NCI-H146 (cell line): ENCODE measurements around the gene CERS6.
"Not testable (repeated sequence)": the region's sequence is repeated elsewhere in the genome, so short reads cannot be mapped to it uniquely, and the experiment has no call there.

Source experiments
- DNase-seq: peaks from one replicate; lab custom pipeline; 2025; lab: John Stamatoyannopoulos, UW

Gene CERS6

GRCh38 chr2:168455645-168456520, at the start of gene CERS6:
CERS6 (plus strand) TSS chr2:168456272; CDS start chr2:168456449, 177 bp downstream.
- peak; percentile 91 for DNase-seq

GRCh38 chr2:168412301-168412700, 43.8 kb upstream of the CERS6 start:
- DNase-seq = not testable (repeated sequence)

- DNase-seq = not testable (repeated sequence)
These were observed 43.0 kb upstream of the CERS6 start for GRCh38 chr2:168413101-168413500.

- DNase-seq = no peak
These were observed 39.5 kb upstream of the CERS6 start for GRCh38 chr2:168416555-168416954.

GRCh38 chr2:168422584-168422983, 33.5 kb upstream of the CERS6 start:
- DNase-seq = no peak

GRCh38 chr2:168424112-168424951, 31.7 kb upstream of the CERS6 start:
- peak; percentile 4 for DNase-seq

GRCh38 chr2:168424971-168425370, 31.1 kb upstream of the CERS6 start:
- DNase-seq = no peak

GRCh38 chr2:168426861-168427260, 29.2 kb upstream of the CERS6 start:
- DNase-seq = no peak

GRCh38 chr2:168427451-168427850, 28.6 kb upstream of the CERS6 start:
- no peak for DNase-seq

- DNase-seq = no peak
These were observed 27.6 kb upstream of the CERS6 start for GRCh38 chr2:168428431-168428830.

- DNase-seq = no peak
These were observed 26.1 kb upstream of the CERS6 start for GRCh38 chr2:168429988-168430387.

GRCh38 chr2:168430431-168430830, 25.6 kb upstream of the CERS6 start:
- DNase-seq = no peak

- no peak for DNase-seq
These were observed 24.6 kb upstream of the CERS6 start for GRCh38 chr2:168431301-168432024.

GRCh38 chr2:168432100-168432499, 24.0 kb upstream of the CERS6 start:
- no peak for DNase-seq

- DNase-seq = no peak
These were observed 23.4 kb upstream of the CERS6 start for GRCh38 chr2:168432565-168433186.

GRCh38 chr2:168433527-168433926, 22.5 kb upstream of the CERS6 start:
- DNase-seq = no peak

- DNase-seq = peak; percentile 90
These were observed 21.9 kb upstream of the CERS6 start for GRCh38 chr2:168434146-168434545.

GRCh38 chr2:168436840-168437239, 19.2 kb upstream of the CERS6 start:
- DNase-seq = no peak

- no peak for DNase-seq
These were observed 17.5 kb upstream of the CERS6 start for GRCh38 chr2:168438553-168438952.

- DNase-seq = no peak
These were observed 16.5 kb upstream of the CERS6 start for GRCh38 chr2:168439536-168439935.

GRCh38 chr2:168441214-168441872, 14.7 kb upstream of the CERS6 start:
- no peak for DNase-seq
